Melanocyte of skin (primary cell): ENCODE results near the gene AK8. TPM values are rescaled to one million over a fixed set of nuclear protein-coding genes. Genes with fewer than 3 reads are reported as not detected.

Experiments
- total RNA-seq, 2 donors: library from RNA; depleted of rRNA; stranded (reverse); fragments of >200 nt; gene quantifications; 2 replicates each; pipeline ENCODE4 v1.2.3, GENCODE V29; 2012

AK8 gene
- 1 to 10 TPM in 1 of 2 donors, under 1 TPM in 1; under 0.01 to 1.4 TPM for total RNA-seq

GRCh38 chr9:132877824-132878694 lies at the start of gene AK8:
Gene AK8 (minus strand): TSS chr9:132878284. CDS start chr9:132878255, 29 bp downstream.

GRCh38 chr9:132878695-132879456 lies 792 bp upstream of the AK8 start, which contains the start of gene SPACA9:
Gene SPACA9 (plus strand): TSS chr9:132878898. CDS start chr9:132883948, 5,050 bp downstream.

Other genes with a start within 250 kb of the AK8 start
- gene DDX31, start 208.3 kb downstream of the AK8 start, total RNA-seq: 10 to 100 TPM; 12.4 to 23.3 TPM
- gene GTF3C4, start 207.8 kb downstream of the AK8 start, total RNA-seq: 10 to 100 TPM; 14.1 to 21.3 TPM
- 1 to 10 TPM in 1 of 2 donors, under 1 TPM in 1; 1.00 to 3.1 TPM for gene SPACA9, start 614 bp upstream of the AK8 start, total RNA-seq
- 10 to 100 TPM; 52.6 to 63.0 TPM for gene TSC1, start 66.3 kb upstream of the AK8 start, total RNA-seq
- gene GFI1B, start 100.4 kb upstream of the AK8 start, total RNA-seq: under 1 TPM in 1 of 2 donors, not detected in 1; under 0.01 TPM
- gene GTF3C5, start 152.7 kb upstream of the AK8 start, total RNA-seq: 10 to 100 TPM; 41.0 to 67.3 TPM
- under 1 TPM in 1 of 2 donors, not detected in 1; under 0.01 TPM for gene CEL, start 183.7 kb upstream of the AK8 start, total RNA-seq
- 10 to 100 TPM; 29.9 to 30.0 TPM for gene RALGDS, start 243.0 kb upstream of the AK8 start, total RNA-seq